ENCODE data around the gene DNAI1.
"Not testable (repeated sequence)": the region's sequence is repeated elsewhere in the genome, so short reads cannot be mapped to it uniquely, and the experiment has no call there.

DNAI1 gene

GRCh38 chr9:34515959-34516358 is 57.4 kb downstream of the DNAI1 start:
- no peak for DNase-seq

- no peak for DNase-seq
Measured at GRCh38 chr9:34517185-34517584, 58.6 kb downstream of the DNAI1 start.

- no peak for DNase-seq
Measured at GRCh38 chr9:34518110-34518616, 59.6 kb downstream of the DNAI1 start.

GRCh38 chr9:34518896-34519295 is 60.3 kb downstream of the DNAI1 start:
- DNase-seq = no peak

- no peak for DNase-seq
Measured at GRCh38 chr9:34519321-34520020, 60.9 kb downstream of the DNAI1 start.

- DNase-seq = no peak
Measured at GRCh38 chr9:34520096-34520495, 61.5 kb downstream of the DNAI1 start.

GRCh38 chr9:34520505-34521385 is 62.1 kb downstream of the DNAI1 start:
- no peak for DNase-seq

- no peak for DNase-seq
Measured at GRCh38 chr9:34521406-34522045, 62.9 kb downstream of the DNAI1 start.

- no peak for DNase-seq
Measured at GRCh38 chr9:34522091-34522887, 63.7 kb downstream of the DNAI1 start.

GRCh38 chr9:34522971-34523797 is 64.6 kb downstream of the DNAI1 start, which contains the start of gene ENHO:
TSS of gene ENHO (minus strand) at chr9:34522990. CDS start at chr9:34521695, 1,295 bp downstream.
- DNase-seq = peak; percentile 87

- no peak for DNase-seq
Measured at GRCh38 chr9:34524349-34524748, 65.7 kb downstream of the DNAI1 start.

GRCh38 chr9:34526026-34526425 is 67.4 kb downstream of the DNAI1 start:
- no peak for DNase-seq

- DNase-seq = not testable (repeated sequence)
Measured at GRCh38 chr9:34532041-34532440, 73.4 kb downstream of the DNAI1 start.

- no peak for DNase-seq
Measured at GRCh38 chr9:34536685-34537084, 78.1 kb downstream of the DNAI1 start.

GRCh38 chr9:34540827-34541226 is 82.2 kb downstream of the DNAI1 start:
- DNase-seq = no peak

GRCh38 chr9:34541540-34541939 is 82.9 kb downstream of the DNAI1 start:
- no peak for DNase-seq

GRCh38 chr9:34544035-34544434 is 85.4 kb downstream of the DNAI1 start:
- no peak for DNase-seq

- DNase-seq = no peak
Measured at GRCh38 chr9:34545497-34545896, 86.9 kb downstream of the DNAI1 start.

GRCh38 chr9:34546102-34546833 is 87.7 kb downstream of the DNAI1 start:
- DNase-seq = no peak
